HepG2 (cell line): ENCODE results near the gene SLC16A7. TPM values are rescaled to one million over a fixed set of nuclear protein-coding genes. Genes with fewer than 3 reads are reported as not detected.

ENCODE experiments used
- ATAC-seq: fragments of 200-7000 bp; cut with Tn5 transposase; 3 replicates; pipeline ENCODE4 v1.9.1; 2020; ENCODE audit warnings: mild to moderate bottlenecking, moderate library complexity
- BruUV-seq: library from RNA; stranded (reverse); fragments of 400-500 nt; replicated peaks from 2 replicates; lab custom pipeline; 2021; lab: Mats Ljungman, UMichigan
- CTCF ChIA-PET: fragments of 300-600 bp; formaldehyde crosslinking; extraction: SDS; loops from one replicate; lab custom pipeline; 2021; ENCODE audit warnings: low total read pairs, inconsistent platforms, low intra/inter-chr PET ratio; lab: Yijun Ruan, JAX
- POLR2A ChIA-PET: fragments of 350-600 bp; sonication (Branson Sonifier 250); formaldehyde crosslinking; loops from one replicate; lab custom pipeline; 2020; ENCODE audit warnings: antibody characterized with exemption, inconsistent platforms; lab: Yijun Ruan, JAX
- DNase-seq: peaks from one replicate; pipeline ENCODE4 v3.0.0-alpha.2; 2015; ENCODE audit warnings: low spot score
- FAIRE-seq: peaks from 3 replicates; lab custom pipeline; 2011; peaks lifted over from hg19 to GRCh38; lab: Jason Lieb, UNC
- H2AFZ ChIP-seq: one replicate; pipeline ENCODE4 v1.6.1; 2011; ENCODE audit warnings: low read length, inconsistent platforms
- H3K27ac ChIP-seq: fragments of 300-600 bp; 3 replicates; pipeline ENCODE4 v1.8.0; 2011; ENCODE audit warnings: mixed run types, mild to moderate bottlenecking, mixed read lengths, low read length, inconsistent platforms; ENCODE audit not compliant: insufficient read depth; ENCODE audit errors: extremely low read length
- H3K27me3 ChIP-seq, 2 experiments: fragments of 200-600 bp in 1 of 2; 2 replicates in 1 of 2; 3 replicates in 1 of 2; pipeline versions ENCODE4 v1.6.0 to v1.8.0; 2011; ENCODE audit warnings: low read length in 2 of 2, mild to moderate bottlenecking in 2 of 2, moderate library complexity in 2 of 2, inconsistent platforms in 1 of 2; ENCODE audit not compliant: insufficient read depth in 2 of 2, control insufficient read depth in 1 of 2
- H3K36me3 ChIP-seq, 2 experiments: fragments of 200-600 bp in 1 of 2; replicated peaks in 1 of 2; 2 replicates in 1 of 2; 3 replicates in 1 of 2; pipeline versions ENCODE4 v1.5.1 to v1.8.0; 2011; ENCODE audit warnings: low read length in 2 of 2, inconsistent platforms in 1 of 2; ENCODE audit not compliant: insufficient read depth in 2 of 2, control insufficient read depth in 1 of 2
- H3K4me1 ChIP-seq: 2 replicates; pipeline ENCODE4 v1.5.1; 2012; ENCODE audit warnings: low read length, inconsistent platforms; ENCODE audit not compliant: insufficient read depth
- H3K4me2 ChIP-seq: 2 replicates; pipeline ENCODE4 v1.6.0; 2011; ENCODE audit warnings: low read depth, low read length, inconsistent platforms
- H3K4me3 ChIP-seq, 3 experiments: fragments of 200-600 bp in 1 of 3; sonication (generic), shearing (Covaris generic) in 1 of 3; replicated peaks in 1 of 3; 2 replicates each; pipeline ENCODE4 v1.5.1; 2011 to 2016; ENCODE audit warnings: low read length in 3 of 3, inconsistent platforms in 2 of 3, low read depth in 2 of 3, mild to moderate bottlenecking in 2 of 3, control low read depth in 1 of 3, mixed read lengths in 1 of 3; ENCODE audit not compliant: insufficient read depth in 1 of 3
- H3K79me2 ChIP-seq: one replicate; pipeline ENCODE4 v1.6.1; 2011; ENCODE audit warnings: low read length, inconsistent platforms; ENCODE audit not compliant: insufficient read depth
- H3K9ac ChIP-seq: 2 replicates; pipeline ENCODE4 v1.6.0; 2011; ENCODE audit warnings: mild to moderate bottlenecking, low read depth, low read length, inconsistent platforms; ENCODE audit not compliant: insufficient read depth
- H3K9me3 ChIP-seq: 2 replicates; pipeline ENCODE4 v1.5.1; 2012; ENCODE audit warnings: mild to moderate bottlenecking, low read length
- H4K20me1 ChIP-seq: 2 replicates; pipeline ENCODE4 v1.6.0; 2011; ENCODE audit warnings: inconsistent platforms, mild to moderate bottlenecking, low read length, moderate library complexity; ENCODE audit not compliant: insufficient read depth
- BRF2 ChIP-seq: sonication (generic); formaldehyde crosslinking; IDR thresholded peaks from 2 replicates; pipeline ENCODE4 v1.8.1; 2022; ENCODE audit warnings: mild to moderate bottlenecking, missing genetic modification reagents
- GATAD1 ChIP-seq: IDR thresholded peaks from 2 replicates; pipeline ENCODE4 v1.6.1; 2016; ENCODE audit warnings: missing genetic modification reagents, missing compliant biosample characterization
- KLF9 ChIP-seq: IDR thresholded peaks from 2 replicates; pipeline ENCODE4 v1.6.1; 2016; ENCODE audit warnings: low read depth
- MATR3 ChIP-seq: sonication (generic); formaldehyde crosslinking; IDR thresholded peaks from 2 replicates; pipeline ENCODE4 v1.4.0; 2020; ENCODE audit warnings: missing genetic modification reagents
- NR2F6 ChIP-seq, 2 experiments: IDR thresholded peaks; 2 replicates each; pipeline ENCODE4 v1.6.1; 2016; ENCODE audit warnings: antibody characterized with exemption in 1 of 2, mild to moderate bottlenecking in 1 of 2
- TOPORS ChIP-seq: sonication (generic); formaldehyde crosslinking; IDR thresholded peaks from 2 replicates; pipeline ENCODE4 v1.8.0; 2023; ENCODE audit warnings: mild to moderate bottlenecking, missing genetic modification reagents
- ZBTB40 ChIP-seq, 2 experiments: fragments of 450-650 bp in 1 of 2; sonication (generic) in 1 of 2; formaldehyde crosslinking in 1 of 2; IDR thresholded peaks; 2 replicates each; pipeline versions ENCODE4 v1.6.1 to v1.8.0; 2016 to 2022; ENCODE audit warnings: antibody characterized with exemption in 1 of 2, mild to moderate bottlenecking in 1 of 2, missing genetic modification reagents in 1 of 2
- ZNF367 ChIP-seq: sonication (generic); formaldehyde crosslinking; IDR thresholded peaks from 2 replicates; pipeline ENCODE4 v1.4.0; 2020; ENCODE audit warnings: missing genetic modification reagents, borderline replicate concordance
- ZNF563 ChIP-seq: sonication (generic); formaldehyde crosslinking; IDR thresholded peaks from 2 replicates; pipeline ENCODE4 v1.8.0; 2022; ENCODE audit warnings: mild to moderate bottlenecking, moderate library complexity, missing genetic modification reagents
- ZSCAN31 ChIP-seq: sonication (generic); formaldehyde crosslinking; IDR thresholded peaks from 2 replicates; pipeline ENCODE4 v1.5.0; 2020; ENCODE audit warnings: low read depth, mild to moderate bottlenecking, missing genetic modification reagents
- WGBS: methylation state at CpG from one replicate; pipeline ENCODE4 v1.1.6; 2017; ENCODE audit warnings: low lambda C conversion rate; 5-methylcytosine and 5-hydroxymethylcytosine counted together
- in situ Hi-C: cut with HindIII; loops from 2 replicates; pipeline ENCODE4 v1.10.0; 2017; ENCODE audit warnings: low pct_unique_long_range_greater_than_20kb; ENCODE audit not compliant: extremely low pct_ligation_motif_present
- intact Hi-C: fragments of 100-400 bp; cut with micrococcal nuclease; formaldehyde crosslinking; loops from one replicate; pipeline ENCODE4 v1.10.0; 2022; ENCODE audit not compliant: unreplicated experiment
- polyA plus RNA-seq, 8 experiments: library from polyadenylated mRNA; depleted of rRNA in 3 of 8; stranded (reverse) in 7 of 8; unstranded in 1 of 8; fragments of >200 nt; fragmentation: Illumina TruSeq in 4 of 8; extraction: Trizol in 4 of 8; gene quantifications; 2 replicates each; pipeline versions ENCODE4 v1.2.1 to v1.2.3, GENCODE V29; 2011 to 2016; ENCODE audit warnings: low read depth in 4 of 8, missing spikeins in 1 of 8, mixed read lengths in 1 of 8; ENCODE audit not compliant: insufficient read depth in 1 of 8
- total RNA-seq, 5 experiments: library from RNA; depleted of rRNA; stranded (reverse); fragments of >200 nt; fragmentation: Illumina TruSeq; extraction: Trizol; gene quantifications; 2 replicates each; pipeline ENCODE4 v1.2.3, GENCODE V29; 2016; ENCODE audit warnings: low read depth in 1 of 5

The SLC16A7 gene
- total and polyA plus RNA-seq, 2 of the 13 experiments (the other 11 are each of a cell fraction or from before 2014, with no cell fraction given) = 1.3 to 1.6 TPM

- Histone ChIP-seq H3K4me2 (no peak overlapping the region), H3K4me3 (no peak overlapping the region), H3K36me3 (no peaks in the 10 kb centered on the region), H3K9ac (no peak overlapping the region), H4K20me1 (no peaks in the 10 kb centered on the region), H3K4me1 (no peaks in the 10 kb centered on the region), H3K27me3 (no peaks in the 10 kb centered on the region), H3K9me3 (peaks cover 41% of the 10 kb centered on the region), H2AFZ (no peak overlapping the region), H3K79me2 (no peaks in the 10 kb centered on the region), H3K27ac (no peak overlapping the region)
- DNase-seq (no peak), FAIRE-seq (no peak), ATAC-seq (no peak)
- ChIA-PET CTCF (no interaction called here), POLR2A (no interaction called here)
- WGBS = 28% methylated on average over 3 of the region's 5 CpGs
- in situ Hi-C loops (no loop called here), intact Hi-C loops (no loop called here)
- no TSS peak for BruUV-seq
- TF ChIP-seq BRF2 = no peak
- TF ChIP-seq MATR3 (CRISPR knock-in tag) = no peak
- no peak for TF ChIP-seq ZNF367 (CRISPR knock-in tag)
- no peak for TF ChIP-seq ZSCAN31 (CRISPR knock-in tag)
- TF ChIP-seq TOPORS = no peak
- TF ChIP-seq NR2F6 (IDR thresholded peaks at IDR 0.05) = no peak
- no peak for TF ChIP-seq NR2F6 (CRISPR knock-in tag; IDR thresholded peaks at IDR 0.05)
- no peak for TF ChIP-seq ZBTB40 (IDR thresholded peaks at IDR 0.05)
- TF ChIP-seq ZBTB40 (CRISPR knock-in tag; IDR thresholded peaks at IDR 0.05) = no peak
- TF ChIP-seq ZNF563 (CRISPR knock-in tag) = no peak
- no peak for TF ChIP-seq KLF9 (CRISPR knock-in tag)
- no peak for TF ChIP-seq GATAD1
Observed at GRCh38 chr12:59678759-59679411, 83.1 kb downstream of the SLC16A7 start.
